ENCODE measurements around the gene ZBTB20.

DNA sequence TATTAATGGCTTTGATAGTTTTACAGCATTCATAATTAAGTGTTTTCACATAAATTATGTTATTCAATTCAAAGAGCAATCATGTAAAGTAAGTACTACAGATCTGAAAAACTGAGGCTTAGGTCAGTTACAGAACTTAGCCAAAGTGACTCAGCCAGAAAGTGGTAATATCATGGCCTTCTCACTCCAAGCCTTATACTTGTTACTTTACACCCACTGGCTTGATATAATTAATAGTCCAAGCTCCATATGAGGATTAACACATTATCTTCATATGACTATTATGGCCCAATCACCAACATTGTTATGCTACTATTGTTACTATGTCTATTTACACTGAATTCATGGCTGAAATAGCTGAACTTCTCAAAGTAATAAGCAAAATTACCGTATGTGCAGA, 802.6 kb downstream of the ZBTB20 start:
- TF ChIP-seq, protein P1, sequence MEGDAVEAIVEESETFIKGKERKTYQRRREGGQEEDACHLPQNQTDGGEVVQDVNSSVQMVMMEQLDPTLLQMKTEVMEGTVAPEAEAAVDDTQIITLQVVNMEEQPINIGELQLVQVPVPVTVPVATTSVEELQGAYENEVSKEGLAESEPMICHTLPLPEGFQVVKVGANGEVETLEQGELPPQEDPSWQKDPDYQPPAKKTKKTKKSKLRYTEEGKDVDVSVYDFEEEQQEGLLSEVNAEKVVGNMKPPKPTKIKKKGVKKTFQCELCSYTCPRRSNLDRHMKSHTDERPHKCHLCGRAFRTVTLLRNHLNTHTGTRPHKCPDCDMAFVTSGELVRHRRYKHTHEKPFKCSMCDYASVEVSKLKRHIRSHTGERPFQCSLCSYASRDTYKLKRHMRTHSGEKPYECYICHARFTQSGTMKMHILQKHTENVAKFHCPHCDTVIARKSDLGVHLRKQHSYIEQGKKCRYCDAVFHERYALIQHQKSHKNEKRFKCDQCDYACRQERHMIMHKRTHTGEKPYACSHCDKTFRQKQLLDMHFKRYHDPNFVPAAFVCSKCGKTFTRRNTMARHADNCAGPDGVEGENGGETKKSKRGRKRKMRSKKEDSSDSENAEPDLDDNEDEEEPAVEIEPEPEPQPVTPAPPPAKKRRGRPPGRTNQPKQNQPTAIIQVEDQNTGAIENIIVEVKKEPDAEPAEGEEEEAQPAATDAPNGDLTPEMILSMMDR (IDR thresholded peaks at IDR 0.05) = no peak
- no peak for TF ChIP-seq POLR2A (IDR thresholded peaks at IDR 0.05)
- TF ChIP-seq EP300 (IDR thresholded peaks at IDR 0.05) = no peak
- TF ChIP-seq POLR2AphosphoS5 (IDR thresholded peaks at IDR 0.05) = no peak

Data from stomach (tissue), 4 donors.